K562 (cell line): ENCODE measurements around the gene GNRHR. TPM values are rescaled to one million over a fixed set of nuclear protein-coding genes. Genes with fewer than 3 reads are reported as not detected.

Source experiments
- CHD1 ChIP-seq: fragments of 200-600 bp; sonication (generic); IDR thresholded peaks from one replicate; pipeline ENCODE4 v1.6.1; 2012; ENCODE audit warnings: mild to moderate bottlenecking, moderate library complexity, low read length, inconsistent platforms
- ELF4 ChIP-seq: fragments of 450-650 bp; formaldehyde crosslinking; IDR thresholded peaks from 2 replicates; pipeline ENCODE4 v1.4.0; 2022; ENCODE audit warnings: missing genetic modification characterization
- IFI16 ChIP-seq: fragments of 250-450 bp; sonication (Bioruptor Pico); IDR thresholded peaks from 2 replicates; pipeline ENCODE4 v2.1.2; 2022; ENCODE audit warnings: mild to moderate bottlenecking, inconsistent platforms
- LCOR ChIP-seq: sonication (generic); formaldehyde crosslinking; IDR thresholded peaks from 2 replicates; pipeline ENCODE4 v1.8.0; 2022; ENCODE audit warnings: mild to moderate bottlenecking, missing genetic modification reagents
- MAZ ChIP-seq, 2 experiments: fragments of 450-650 bp in 1 of 2; sonication (generic) in 1 of 2; formaldehyde crosslinking; IDR thresholded peaks in 1 of 2; conservative IDR thresholded peaks in 1 of 2; 2 replicates each; pipeline versions ENCODE4 v1.4.0 to v1.5.0; 2020; ENCODE audit warnings: mild to moderate bottlenecking in 1 of 2, missing genetic modification reagents in 1 of 2
- MXI1 ChIP-seq: IDR thresholded peaks from 2 replicates; pipeline ENCODE4 v1.6.1; 2011; ENCODE audit warnings: low read depth, mild to moderate bottlenecking, improper control_type of control experiment, low read length
- NRF1 ChIP-seq, 2 experiments: fragments of 450-650 bp; IDR thresholded peaks in 1 of 2; conservative IDR thresholded peaks in 1 of 2; 2 replicates each; pipeline ENCODE4 v1.6.1; 2014; ENCODE audit warnings: mild to moderate bottlenecking in 2 of 2
- POU5F1 ChIP-seq: fragments of 150-350 bp; IDR thresholded peaks from 2 replicates; pipeline ENCODE4 v1.6.1; 2014; ENCODE audit warnings: borderline replicate concordance, low read length, low read depth, mild to moderate bottlenecking; ENCODE audit not compliant: partially characterized antibody
- SIN3A ChIP-seq, 2 experiments: fragments of 150-350 bp in 1 of 2; IDR thresholded peaks; 2 replicates each; pipeline ENCODE4 v1.6.1; 2011 to 2016; ENCODE audit warnings: borderline replicate concordance in 2 of 2, low read depth in 2 of 2, low read length in 2 of 2, mild to moderate bottlenecking in 2 of 2, moderate library complexity in 2 of 2; ENCODE audit not compliant: control insufficient read depth in 1 of 2
- SIRT6 ChIP-seq: IDR thresholded peaks from one replicate; pipeline ENCODE4 v1.6.1; 2012; ENCODE audit warnings: low read depth, mild to moderate bottlenecking, control low read depth, inconsistent platforms, low read length, moderate library complexity
- SMARCA4 ChIP-seq: fragments of 450-650 bp; IDR thresholded peaks from 2 replicates; pipeline ENCODE4 v1.6.1; 2016
- SRSF3 ChIP-seq: fragments of 200-400 bp; formaldehyde crosslinking; IDR thresholded peaks from 2 replicates; pipeline ENCODE4 v1.6.1; 2016; ENCODE audit warnings: mild to moderate bottlenecking, low read length, moderate library complexity; ENCODE audit not compliant: insufficient read depth
- TAF7 ChIP-seq: fragments of 450-650 bp; IDR thresholded peaks from 2 replicates; pipeline ENCODE4 v1.6.1; 2016; ENCODE audit warnings: missing genetic modification characterization, missing compliant biosample characterization
- ZBTB2 ChIP-seq: fragments of 450-650 bp; IDR thresholded peaks from 2 replicates; pipeline ENCODE4 v1.6.1; 2016; ENCODE audit warnings: antibody characterized with exemption
- ZNF143 ChIP-seq: sonication (generic); formaldehyde crosslinking; IDR thresholded peaks from 2 replicates; pipeline ENCODE4 v1.9.0; 2022; ENCODE audit warnings: mild to moderate bottlenecking, missing genetic modification reagents
- ZNF277 ChIP-seq: fragments of 250-450 bp; sonication (Bioruptor Pico); IDR thresholded peaks from 2 replicates; pipeline ENCODE4 v1.8.0; 2022; ENCODE audit warnings: inconsistent platforms, mild to moderate bottlenecking, moderate library complexity, borderline replicate concordance
- polyA plus RNA-seq, 8 experiments: library from polyadenylated mRNA; depleted of rRNA in 4 of 8; stranded (reverse) in 5 of 8; unstranded in 3 of 8; fragments of >200 nt; fragmentation: Nextera tagmentation in 2 of 8; fragmentation: Illumina TruSeq in 1 of 8; extraction: Ambion mirVana in 2 of 8; extraction: Trizol in 1 of 8; gene quantifications; 2 replicates each; pipeline versions ENCODE4 v1.2.1 to v1.2.3, GENCODE V29; 2011 to 2014; ENCODE audit warnings: inconsistent platforms in 1 of 8, missing spikeins in 1 of 8
- total RNA-seq, 7 experiments: library from RNA; depleted of rRNA in 6 of 7; stranded (reverse); fragments of >200 nt in 6 of 7; fragmentation: Illumina TruSeq in 2 of 7; extraction: Trizol in 2 of 7; gene quantifications; 2 replicates each; pipeline versions ENCODE4 v1.2.1 to v1.2.3, GENCODE V29; 2011 to 2021; ENCODE audit warnings: low replicate concordance in 1 of 7
- TF ChIP-seq, protein P1 (sequence below): sonication (generic); formaldehyde crosslinking; IDR thresholded peaks from 2 replicates; pipeline ENCODE4 v1.8.0; 2022; ENCODE audit warnings: mild to moderate bottlenecking, missing genetic modification reagents
- TF ChIP-seq, protein P2 (sequence below): sonication (generic); formaldehyde crosslinking; IDR thresholded peaks from 2 replicates; pipeline ENCODE4 v1.8.1; 2023; ENCODE audit warnings: mild to moderate bottlenecking, missing genetic modification reagents

Gene GNRHR
- total and polyA plus RNA-seq, 9 of the 15 experiments (the other 6 are each of a cell fraction or from before 2014, with no cell fraction given) = 0.06 to 0.13 TPM; not detected in 7

DNA sequence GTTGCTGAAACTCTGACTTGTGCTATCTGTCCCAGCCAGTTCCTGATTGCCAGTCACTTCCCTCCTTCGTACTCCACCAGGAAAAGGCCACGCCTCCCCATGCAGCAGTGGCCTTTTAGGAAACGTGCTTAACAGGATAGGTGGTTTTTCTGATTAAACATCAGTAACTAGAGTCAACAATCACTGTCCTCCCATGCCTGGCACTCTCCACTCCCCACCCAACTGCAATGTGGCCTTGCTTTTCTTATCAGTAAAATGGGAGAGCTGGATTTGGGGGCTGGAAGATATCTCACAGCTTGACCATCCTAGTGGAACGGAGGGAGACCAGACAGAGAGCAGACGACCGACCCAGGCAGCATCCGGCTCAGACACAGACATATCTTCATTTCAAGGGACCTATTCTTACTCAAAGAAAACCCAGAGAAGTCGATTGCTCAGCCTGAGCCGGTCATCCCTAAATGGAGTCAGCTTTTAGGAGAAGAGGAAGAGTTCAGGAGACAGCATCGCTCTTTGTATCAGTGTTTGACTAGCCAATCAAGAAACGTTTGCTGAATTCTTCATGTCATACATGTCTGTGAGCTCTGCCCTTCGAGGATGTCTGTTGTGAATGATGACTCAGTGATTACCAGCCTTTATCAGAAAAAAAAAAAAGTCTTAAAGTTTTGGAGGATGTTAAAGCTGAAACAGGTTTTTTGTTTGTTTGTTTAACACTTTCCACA is 40.5 kb downstream of the GNRHR start (continued):
- TF ChIP-seq ZNF143 (CRISPR knock-in tag) (no peak), CHD1 (no peak), TAF7 (tag) (no peak), SRSF3 (no peak), SIN3A (IDR thresholded peaks at IDR 0.05; ENCODE audit: borderline replicate concordance in 2 of 2, control insufficient read depth in 1 of 2, low read depth in 2 of 2, low read length in 2 of 2) (0 out of 4 replicates have a peak, but pooled peaks of 1 of the 2 experiments have one; percentile 20), SIRT6 (no peak), POU5F1 (no peak), ELF4 (CRISPR knock-in tag) (no peak), IFI16 (no peak), MAZ (CRISPR knock-in tag; conservative IDR thresholded peaks at IDR 0.05 in 1 of 2, IDR thresholded peaks at IDR 0.05 in 1 of 2) (no peak), ZNF277 (CRISPR knock-in tag) (no peak), MXI1 (no peak), NRF1 (conservative IDR thresholded peaks at IDR 0.05 in 1 of 2, IDR thresholded peaks at IDR 0.05 in 1 of 2) (0 out of 4 replicates have a peak, but pooled peaks of 1 of the 2 experiments have one; percentile 13), ZBTB2 (no peak), SMARCA4 (peak; percentile 35), LCOR (CRISPR knock-in tag) (no peak; the same call in 1 of the 2 replicates)
- TF ChIP-seq, protein P1, sequence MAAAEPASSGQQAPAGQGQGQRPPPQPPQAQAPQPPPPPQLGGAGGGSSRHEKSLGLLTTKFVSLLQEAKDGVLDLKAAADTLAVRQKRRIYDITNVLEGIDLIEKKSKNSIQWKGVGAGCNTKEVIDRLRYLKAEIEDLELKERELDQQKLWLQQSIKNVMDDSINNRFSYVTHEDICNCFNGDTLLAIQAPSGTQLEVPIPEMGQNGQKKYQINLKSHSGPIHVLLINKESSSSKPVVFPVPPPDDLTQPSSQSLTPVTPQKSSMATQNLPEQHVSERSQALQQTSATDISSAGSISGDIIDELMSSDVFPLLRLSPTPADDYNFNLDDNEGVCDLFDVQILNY (CRISPR knock-in tag) = no peak
- TF ChIP-seq, protein P2, sequence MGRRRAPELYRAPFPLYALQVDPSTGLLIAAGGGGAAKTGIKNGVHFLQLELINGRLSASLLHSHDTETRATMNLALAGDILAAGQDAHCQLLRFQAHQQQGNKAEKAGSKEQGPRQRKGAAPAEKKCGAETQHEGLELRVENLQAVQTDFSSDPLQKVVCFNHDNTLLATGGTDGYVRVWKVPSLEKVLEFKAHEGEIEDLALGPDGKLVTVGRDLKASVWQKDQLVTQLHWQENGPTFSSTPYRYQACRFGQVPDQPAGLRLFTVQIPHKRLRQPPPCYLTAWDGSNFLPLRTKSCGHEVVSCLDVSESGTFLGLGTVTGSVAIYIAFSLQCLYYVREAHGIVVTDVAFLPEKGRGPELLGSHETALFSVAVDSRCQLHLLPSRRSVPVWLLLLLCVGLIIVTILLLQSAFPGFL (CRISPR knock-in tag) = no peak
